IMR-90 (cell line): ENCODE results near the gene TNFRSF25. TPM values are rescaled to one million over a fixed set of nuclear protein-coding genes. Genes with fewer than 3 reads are reported as not detected.

ENCODE experiments used
- ATAC-seq: fragments of 200-7000 bp; cut with Tn5 transposase; 2 replicates; pipeline ENCODE4 v1.9.1; 2020; ENCODE audit warnings: low read depth, mild to moderate bottlenecking, moderate library complexity
- BruUV-seq: library from RNA; stranded (reverse); fragments of 400-500 nt; replicated peaks from 2 replicates; lab custom pipeline; 2021; lab: Mats Ljungman, UMichigan
- CTCF ChIA-PET: fragments of 300-600 bp; formaldehyde crosslinking; extraction: SDS; loops from one replicate; lab custom pipeline; 2021; ENCODE audit warnings: antibody characterized with exemption; lab: Yijun Ruan, JAX
- POLR2A ChIA-PET: fragments of 300-600 bp; sonication (Branson Sonifier 250); formaldehyde crosslinking; loops from one replicate; lab custom pipeline; 2022; ENCODE audit warnings: antibody characterized with exemption; ENCODE audit not compliant: unreplicated experiment; lab: Charles Lee
- DNase-seq: peaks from one replicate; pipeline ENCODE4 v3.0.0; 2013
- H2AFZ ChIP-seq: replicated peaks from 2 replicates; pipeline ENCODE3; 2013; ENCODE audit warnings: low read length, mild to moderate bottlenecking; ENCODE audit not compliant: poor library complexity
- H2AK5ac ChIP-seq: 2 replicates; pipeline ENCODE4 v1.6.1; 2013; ENCODE audit warnings: low read depth, low read length, inconsistent platforms
- H2AK9ac ChIP-seq: replicated peaks from 2 replicates; pipeline ENCODE3; 2013; ENCODE audit warnings: mild to moderate bottlenecking, low read depth, low read length, moderate library complexity; ENCODE audit not compliant: poor library complexity
- H2BK120ac ChIP-seq: 2 replicates; pipeline ENCODE4 v1.6.1; 2013; ENCODE audit warnings: low read depth, low read length, inconsistent platforms
- H2BK15ac ChIP-seq: 3 replicates; pipeline ENCODE4 v1.6.1; 2013; ENCODE audit warnings: low read depth, low read length, inconsistent platforms
- H2BK20ac ChIP-seq: 2 replicates; pipeline ENCODE4 v1.6.1; 2013; ENCODE audit warnings: low read depth, mild to moderate bottlenecking, inconsistent platforms, low read length, moderate library complexity
- H2BK5ac ChIP-seq: 2 replicates; pipeline ENCODE4 v1.6.1; 2013; ENCODE audit warnings: mild to moderate bottlenecking, low read depth, low read length, inconsistent platforms; ENCODE audit not compliant: poor library complexity, severe bottlenecking
- H3K14ac ChIP-seq: replicated peaks from 2 replicates; pipeline ENCODE4 v1.6.1; 2013; ENCODE audit warnings: low read depth, low read length, inconsistent platforms
- H3K18ac ChIP-seq: 2 replicates; pipeline ENCODE4 v1.6.1; 2013; ENCODE audit warnings: low read depth, low read length, control low read depth
- H3K23ac ChIP-seq: 2 replicates; pipeline ENCODE4 v1.6.1; 2013; ENCODE audit warnings: low read depth, low read length, inconsistent platforms
- H3K27ac ChIP-seq: 2 replicates; pipeline ENCODE4 v1.5.1; 2013; ENCODE audit warnings: mild to moderate bottlenecking, control low read depth, low read length; ENCODE audit not compliant: insufficient read depth
- H3K27me3 ChIP-seq: 2 replicates; pipeline ENCODE4 v1.6.1; 2013; ENCODE audit warnings: low read length; ENCODE audit not compliant: control insufficient read depth, insufficient read depth
- H3K36me3 ChIP-seq: 2 replicates; pipeline ENCODE4 v1.6.1; 2013; ENCODE audit warnings: low read length, mixed read lengths; ENCODE audit not compliant: control insufficient read depth, insufficient read depth
- H3K4ac ChIP-seq: 2 replicates; pipeline ENCODE4 v1.6.1; 2013; ENCODE audit warnings: low read depth, low read length, inconsistent platforms
- H3K4me1 ChIP-seq: 2 replicates; pipeline ENCODE4 v1.6.1; 2013; ENCODE audit warnings: low read length, mixed read lengths; ENCODE audit not compliant: control insufficient read depth, insufficient read depth
- H3K4me2 ChIP-seq: 2 replicates; pipeline ENCODE4 v1.6.1; 2013; ENCODE audit warnings: low read depth, mild to moderate bottlenecking, control low read depth, low read length, moderate library complexity
- H3K4me3 ChIP-seq: 2 replicates; pipeline ENCODE4 v1.5.1; 2013; ENCODE audit warnings: low read depth, mild to moderate bottlenecking, control low read depth, low read length, moderate library complexity; ENCODE audit not compliant: insufficient read depth
- H3K56ac ChIP-seq: 2 replicates; pipeline ENCODE4 v1.6.1; 2013; ENCODE audit warnings: low read length, inconsistent platforms; ENCODE audit not compliant: insufficient read depth; ENCODE audit errors: extremely low read depth
- H3K79me1 ChIP-seq, 2 experiments: 2 replicates each; pipeline ENCODE4 v1.6.1; 2013; ENCODE audit warnings: low read length in 2 of 2, inconsistent platforms in 1 of 2, low read depth in 1 of 2
- H3K9ac ChIP-seq: 2 replicates; pipeline ENCODE4 v1.6.1; 2013; ENCODE audit warnings: low read depth, low read length, control low read depth
- H3K9me1 ChIP-seq: 2 replicates; pipeline ENCODE4 v1.6.1; 2013; ENCODE audit warnings: low read length, inconsistent platforms; ENCODE audit not compliant: insufficient read depth
- H3K9me3 ChIP-seq: 2 replicates; pipeline ENCODE4 v1.6.1; 2013; ENCODE audit warnings: low read length; ENCODE audit not compliant: control insufficient read depth, insufficient read depth
- H4K20me1 ChIP-seq: 2 replicates; pipeline ENCODE4 v1.6.1; 2013; ENCODE audit warnings: low read length, inconsistent platforms; ENCODE audit not compliant: insufficient read depth
- H4K5ac ChIP-seq: 2 replicates; pipeline ENCODE4 v1.6.1; 2013; ENCODE audit warnings: mild to moderate bottlenecking, low read depth, low read length, control low read depth
- H4K8ac ChIP-seq, 2 experiments: 2 replicates each; pipeline ENCODE4 v1.6.1; 2013; ENCODE audit warnings: low read depth in 2 of 2, low read length in 2 of 2, control low read depth in 1 of 2, inconsistent platforms in 1 of 2
- H4K91ac ChIP-seq: 2 replicates; pipeline ENCODE4 v1.6.1; 2013; ENCODE audit warnings: low read depth, low read length, inconsistent platforms; ENCODE audit not compliant: insufficient read depth
- BHLHE40 ChIP-seq: fragments of 150-350 bp; IDR thresholded peaks from 2 replicates; pipeline ENCODE4 v1.6.1; 2016; ENCODE audit warnings: mild to moderate bottlenecking, low read depth, low read length
- CEBPB ChIP-seq: IDR thresholded peaks from 2 replicates; pipeline ENCODE4 v1.6.1; 2012; ENCODE audit warnings: low read depth, low read length, improper control_type of control experiment
- CHD1 ChIP-seq: IDR thresholded peaks from 2 replicates; pipeline ENCODE4 v1.6.1; 2012; ENCODE audit warnings: low read depth, low read length, improper control_type of control experiment
- CTCF ChIP-seq: conservative IDR thresholded peaks from 2 replicates; pipeline ENCODE4 v1.5.1; 2012; ENCODE audit warnings: mild to moderate bottlenecking, low read depth, low read length, improper control_type of control experiment
- ELK1 ChIP-seq: fragments of 150-350 bp; IDR thresholded peaks from 2 replicates; pipeline ENCODE4 v1.6.1; 2016; ENCODE audit warnings: low read depth, mild to moderate bottlenecking, low read length, moderate library complexity, borderline replicate concordance
- FOS ChIP-seq: fragments of 150-350 bp; IDR thresholded peaks from 2 replicates; pipeline ENCODE4 v1.6.1; 2016; ENCODE audit warnings: low read depth, low read length
- MAFK ChIP-seq: IDR thresholded peaks from 2 replicates; pipeline ENCODE4 v1.6.1; 2012; ENCODE audit warnings: low read depth, low read length, improper control_type of control experiment
- MAZ ChIP-seq: IDR thresholded peaks from 2 replicates; pipeline ENCODE4 v1.6.1; 2012; ENCODE audit warnings: low read depth, mild to moderate bottlenecking, low read length, improper control_type of control experiment, moderate library complexity, borderline replicate concordance
- MXI1 ChIP-seq: IDR thresholded peaks from 2 replicates; pipeline ENCODE4 v1.6.1; 2012; ENCODE audit warnings: low read depth, mild to moderate bottlenecking, low read length, moderate library complexity, borderline replicate concordance
- NFE2L2 ChIP-seq: fragments of 150-350 bp; IDR thresholded peaks from 2 replicates; pipeline ENCODE4 v1.6.1; 2016; ENCODE audit warnings: low read depth, mild to moderate bottlenecking, low read length
- POLR2A ChIP-seq: IDR thresholded peaks from 2 replicates; pipeline ENCODE4 v1.6.1; 2012; ENCODE audit warnings: mild to moderate bottlenecking, low read depth, low read length
- RAD21 ChIP-seq: IDR thresholded peaks from 2 replicates; pipeline ENCODE4 v1.6.1; 2012; ENCODE audit warnings: low read length, improper control_type of control experiment
- RCOR1 ChIP-seq: IDR thresholded peaks from 2 replicates; pipeline ENCODE4 v1.6.1; 2012; ENCODE audit warnings: mild to moderate bottlenecking, low read length, improper control_type of control experiment; ENCODE audit not compliant: insufficient replicate concordance
- RFX5 ChIP-seq: IDR thresholded peaks from 2 replicates; pipeline ENCODE4 v1.8.0; 2012; ENCODE audit warnings: low read depth, mild to moderate bottlenecking, low read length, moderate library complexity
- SMC3 ChIP-seq: fragments of 150-350 bp; IDR thresholded peaks from 2 replicates; pipeline ENCODE4 v1.6.1; 2016; ENCODE audit warnings: low read depth, mild to moderate bottlenecking, antibody characterized with exemption, low read length, moderate library complexity
- USF2 ChIP-seq: fragments of 150-350 bp; IDR thresholded peaks from 2 replicates; pipeline ENCODE4 v1.6.1; 2017; ENCODE audit warnings: mild to moderate bottlenecking, antibody characterized with exemption, low read length, low read depth
- WGBS, 2 experiments: methylation state at CpG; one replicate each; pipeline versions ENCODE4 v1.1.5 to v1.1.7; 2013; ENCODE audit warnings: missing lambda C conversion rate in 2 of 2; ENCODE audit not compliant: insufficient read length in 1 of 2; ENCODE audit errors: extremely low coverage in 2 of 2; 5-methylcytosine and 5-hydroxymethylcytosine counted together
- dilution Hi-C: fragments of 300-500 bp; cut with HindIII; formaldehyde crosslinking; loops from one replicate; pipeline ENCODE4 v1.14.3; 2018; ENCODE audit warnings: low sequenced_read_pairs; ENCODE audit not compliant: unreplicated experiment
- in situ Hi-C: fragments of 300-500 bp; cut with MboI; formaldehyde crosslinking; loops from 3 replicates; pipeline ENCODE4 v1.14.3; 2019; ENCODE audit warnings: low sequenced_read_pairs, inconsistent platforms, mixed read lengths
- intact Hi-C: fragments of 100-400 bp; cut with micrococcal nuclease; formaldehyde crosslinking; loops from 2 replicates; pipeline ENCODE4 v1.10.0; 2022
- polyA plus RNA-seq, 3 experiments: library from polyadenylated mRNA; depleted of rRNA; stranded (reverse); fragments of >200 nt; gene quantifications; 2 replicates each; pipeline ENCODE4 v1.2.3, GENCODE V29; 2012; ENCODE audit warnings: low replicate concordance in 1 of 3
- total RNA-seq: library from RNA; depleted of rRNA; stranded (reverse); fragments of >200 nt; gene quantifications from 2 replicates; pipeline ENCODE4 v1.2.3, GENCODE V29; 2012

The TNFRSF25 gene
- total and polyA plus RNA-seq, 2 of the 4 experiments (the other 2 are of a cell fraction): 1.3 to 11.2 TPM

- H3K79me1 ChIP-seq: no peaks in the 10 kb centered on the region
- BruUV-seq: no TSS peak
- CTCF ChIA-PET: no interaction called here
- H4K8ac ChIP-seq: no peak overlapping the region
- H3K9ac ChIP-seq: no peak overlapping the region
- 75% methylated on average over 8 of the region's 20 CpGs; no CpG with 5 or more reads in 1 of the 2 experiments for WGBS, 2 experiments
- H4K20me1 ChIP-seq: no peaks in the 10 kb centered on the region
- no peak overlapping the region for H4K5ac ChIP-seq
- no peak overlapping the region for H3K14ac ChIP-seq
- ATAC-seq (no peak), DNase-seq (no peak)
- intact Hi-C loops (no loop called here), dilution Hi-C loops (no loop called here), in situ Hi-C loops (no loop called here)
- H2BK20ac ChIP-seq: no peak overlapping the region
- H2BK120ac ChIP-seq: no peak overlapping the region
- H2AFZ ChIP-seq: no peak overlapping the region
- H3K4me2 ChIP-seq: no peak overlapping the region
- no peak overlapping the region for H2AK9ac ChIP-seq
- no peak overlapping the region for H3K23ac ChIP-seq
- H2AK5ac ChIP-seq: no peak overlapping the region
- POLR2A ChIA-PET: no interaction called here
- no peak overlapping the region for H3K27ac ChIP-seq
- H2BK15ac ChIP-seq: no peak overlapping the region
- no peaks in the 10 kb centered on the region for H3K9me1 ChIP-seq
- H3K9me3 ChIP-seq: no peaks in the 10 kb centered on the region
- no peaks in the 10 kb centered on the region for H3K36me3 ChIP-seq
- H3K56ac ChIP-seq: no peak overlapping the region
- no peak overlapping the region for H2BK5ac ChIP-seq
- no peak overlapping the region for H3K18ac ChIP-seq
- TF ChIP-seq CEBPB: no peak
- TF ChIP-seq USF2: no peak
- no peak for TF ChIP-seq RCOR1
- no peak for TF ChIP-seq MXI1
- no peak for TF ChIP-seq CTCF
- no peak for TF ChIP-seq CHD1
- TF ChIP-seq RAD21: no peak
- no peak for TF ChIP-seq POLR2A
- TF ChIP-seq RFX5: no peak
- TF ChIP-seq FOS: no peak
- TF ChIP-seq BHLHE40: no peak
- TF ChIP-seq SMC3: no peak
- no peak for TF ChIP-seq MAFK
- no peak for TF ChIP-seq NFE2L2
- TF ChIP-seq ELK1: no peak
- no peak for TF ChIP-seq MAZ
- no peak overlapping the region for H4K91ac ChIP-seq
- H3K4me3 ChIP-seq: no peak overlapping the region
- no peaks in the 10 kb centered on the region; the same call in 1 of the 2 replicates for H3K4me1 ChIP-seq
- H3K27me3 ChIP-seq: peaks cover 11% of the 10 kb centered on the region
- no peak overlapping the region for H3K4ac ChIP-seq
These were observed 38.1 kb upstream of the TNFRSF25 start for GRCh38 chr1:6503884-6504602.
